ENCODE measurements around the gene HS2ST1. TPM values are rescaled to one million over a fixed set of nuclear protein-coding genes. Genes with fewer than 3 reads are reported as not detected.

HS2ST1 gene
- total and polyA plus RNA-seq, 4 donors, result 4.1 to 45.3 (median 16.3) TPM

- Histone ChIP-seq H3K9me3 (ENCODE audit: control insufficient read depth in 4 of 4, insufficient read depth in 3 of 4, low read length in 3 of 4) (peaks cover 0 to 3% (median 0%) of the 10 kb centered on the region in 4 donors), H3K4me1 (ENCODE audit: control insufficient read depth in 5 of 5, insufficient read depth in 5 of 5, low read length in 5 of 5) (peaks cover 0 to 29% (median 3%) of the 10 kb centered on the region in 5 donors), H3K4me3 (no peak overlapping the region), H3K27me3 (ENCODE audit: control insufficient read depth in 3 of 3, insufficient read depth in 3 of 3, low read length in 2 of 3) (peaks cover 0 to 4% (median 0%) of the 10 kb centered on the region in 3 donors), H3K27ac (ENCODE audit: low read depth in 1 of 2, low read length in 1 of 2) (no peak overlapping the region), H3K36me3 (ENCODE audit: control insufficient read depth in 4 of 4, insufficient read depth in 4 of 4, low read length in 4 of 4) (peaks cover 0 to 3% (median 0%) of the 10 kb centered on the region in 4 donors), H3K9ac (ENCODE audit: insufficient read depth in 1 of 2, low read length in 2 of 2) (no peak overlapping the region)
- TF ChIP-seq, protein P1, sequence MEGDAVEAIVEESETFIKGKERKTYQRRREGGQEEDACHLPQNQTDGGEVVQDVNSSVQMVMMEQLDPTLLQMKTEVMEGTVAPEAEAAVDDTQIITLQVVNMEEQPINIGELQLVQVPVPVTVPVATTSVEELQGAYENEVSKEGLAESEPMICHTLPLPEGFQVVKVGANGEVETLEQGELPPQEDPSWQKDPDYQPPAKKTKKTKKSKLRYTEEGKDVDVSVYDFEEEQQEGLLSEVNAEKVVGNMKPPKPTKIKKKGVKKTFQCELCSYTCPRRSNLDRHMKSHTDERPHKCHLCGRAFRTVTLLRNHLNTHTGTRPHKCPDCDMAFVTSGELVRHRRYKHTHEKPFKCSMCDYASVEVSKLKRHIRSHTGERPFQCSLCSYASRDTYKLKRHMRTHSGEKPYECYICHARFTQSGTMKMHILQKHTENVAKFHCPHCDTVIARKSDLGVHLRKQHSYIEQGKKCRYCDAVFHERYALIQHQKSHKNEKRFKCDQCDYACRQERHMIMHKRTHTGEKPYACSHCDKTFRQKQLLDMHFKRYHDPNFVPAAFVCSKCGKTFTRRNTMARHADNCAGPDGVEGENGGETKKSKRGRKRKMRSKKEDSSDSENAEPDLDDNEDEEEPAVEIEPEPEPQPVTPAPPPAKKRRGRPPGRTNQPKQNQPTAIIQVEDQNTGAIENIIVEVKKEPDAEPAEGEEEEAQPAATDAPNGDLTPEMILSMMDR (IDR thresholded peaks at IDR 0.05; ENCODE audit: control extremely low read depth, extremely low read depth), result no peak
- 74 to 84% methylated on average over 8 of the region's 8 CpGs for WGBS, 2 donors
- DNase-seq (no peak), ATAC-seq (ENCODE audit: insufficient read depth, low FRiP score) (no peak)
These were observed 222.3 kb downstream of the HS2ST1 start for GRCh38 chr1:87136607-87137341.

- DNase-seq (no peak), ATAC-seq (ENCODE audit: insufficient read depth, low FRiP score) (no peak)
- Histone ChIP-seq H3K27me3 (ENCODE audit: control insufficient read depth in 3 of 3, insufficient read depth in 3 of 3, low read length in 2 of 3) (peaks cover 0 to 4% (median 0%) of the 10 kb centered on the region in 3 donors), H3K4me1 (ENCODE audit: control insufficient read depth in 5 of 5, insufficient read depth in 5 of 5, low read length in 5 of 5) (peaks cover 0 to 23% (median under 1%) of the 10 kb centered on the region in 5 donors), H3K36me3 (ENCODE audit: control insufficient read depth in 4 of 4, insufficient read depth in 4 of 4, low read length in 4 of 4) (peaks cover 0 to 3% (median 0%) of the 10 kb centered on the region in 4 donors), H3K27ac (ENCODE audit: low read depth in 1 of 2, low read length in 1 of 2) (no peak overlapping the region), H3K9ac (ENCODE audit: insufficient read depth in 1 of 2, low read length in 2 of 2) (no peak overlapping the region), H3K9me3 (ENCODE audit: control insufficient read depth in 4 of 4, insufficient read depth in 3 of 4, low read length in 3 of 4) (peaks cover 0 to 3% (median 0%) of the 10 kb centered on the region in 4 donors), H3K4me3 (no peak overlapping the region)
- WGBS, 2 donors, result 85 to 97% methylated on average over 2 of the region's 2 CpGs
- TF ChIP-seq, protein P1 (IDR thresholded peaks at IDR 0.05; ENCODE audit: control extremely low read depth, extremely low read depth), result no peak
These were observed 222.9 kb downstream of the HS2ST1 start for GRCh38 chr1:87137342-87137739.

GRCh38 chr1:87140831-87141540 is 226.6 kb downstream of the HS2ST1 start:
- H3K9ac ChIP-seq (ENCODE audit: insufficient read depth in 1 of 2, low read length in 2 of 2), result no peak overlapping the region
- TF ChIP-seq, protein P1 (IDR thresholded peaks at IDR 0.05; ENCODE audit: control extremely low read depth, extremely low read depth), result no peak
- H3K4me3 ChIP-seq, result no peak overlapping the region
- ATAC-seq (ENCODE audit: insufficient read depth, low FRiP score), result no peak
- H3K27me3 ChIP-seq (ENCODE audit: control insufficient read depth in 3 of 3, insufficient read depth in 3 of 3, low read length in 2 of 3), result peaks cover 0 to 4% (median 0%) of the 10 kb centered on the region in 3 donors
- no peak for DNase-seq
- H3K9me3 ChIP-seq (ENCODE audit: control insufficient read depth in 4 of 4, insufficient read depth in 3 of 4, low read length in 3 of 4), result peaks cover 0 to 3% (median 0%) of the 10 kb centered on the region in 4 donors
- 79 to 93% methylated on average over 2 of the region's 2 CpGs for WGBS, 2 donors
- peaks cover 0 to 2% (median 0%) of the 10 kb centered on the region in 5 donors for H3K4me1 ChIP-seq (ENCODE audit: control insufficient read depth in 5 of 5, insufficient read depth in 5 of 5, low read length in 5 of 5)
- peaks cover 0 to 3% (median 0%) of the 10 kb centered on the region in 4 donors for H3K36me3 ChIP-seq (ENCODE audit: control insufficient read depth in 4 of 4, insufficient read depth in 4 of 4, low read length in 4 of 4)
- no peak overlapping the region for H3K27ac ChIP-seq (ENCODE audit: low read depth in 1 of 2, low read length in 1 of 2)

All from lung (tissue), 12 donors.